NK-92 (cell line): Measurements from ENCODE around the gene DELE1.
A peak's percentile ranks its signal among the peaks of the same experiment; 100 is the strongest.

Experiments used
- DNase-seq: peaks from one replicate; lab custom pipeline; 2025; ENCODE audit not compliant: unreplicated experiment; lab: John Stamatoyannopoulos, UW

DELE1 gene

DNA sequence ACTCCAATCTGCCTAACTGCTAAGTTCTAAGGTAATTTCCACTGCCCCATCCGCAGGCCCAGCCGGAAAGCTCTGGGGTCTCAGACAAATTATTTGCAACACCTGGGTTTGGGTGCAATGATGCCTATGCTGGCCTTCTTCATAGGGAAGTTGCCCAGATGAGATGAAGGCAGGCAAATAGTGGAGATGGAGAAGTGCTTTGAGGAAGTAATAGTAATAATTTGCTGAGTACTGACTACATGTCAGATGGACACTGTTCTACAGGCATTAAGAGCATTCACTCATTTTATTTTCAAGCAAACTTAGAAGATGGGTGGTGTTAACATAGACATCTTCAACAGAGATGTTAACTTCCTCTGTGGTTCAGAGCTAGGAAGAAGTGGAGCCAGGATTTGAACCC, 30.5 kb downstream of the DELE1 start:
- DNase-seq: no peak

DNA sequence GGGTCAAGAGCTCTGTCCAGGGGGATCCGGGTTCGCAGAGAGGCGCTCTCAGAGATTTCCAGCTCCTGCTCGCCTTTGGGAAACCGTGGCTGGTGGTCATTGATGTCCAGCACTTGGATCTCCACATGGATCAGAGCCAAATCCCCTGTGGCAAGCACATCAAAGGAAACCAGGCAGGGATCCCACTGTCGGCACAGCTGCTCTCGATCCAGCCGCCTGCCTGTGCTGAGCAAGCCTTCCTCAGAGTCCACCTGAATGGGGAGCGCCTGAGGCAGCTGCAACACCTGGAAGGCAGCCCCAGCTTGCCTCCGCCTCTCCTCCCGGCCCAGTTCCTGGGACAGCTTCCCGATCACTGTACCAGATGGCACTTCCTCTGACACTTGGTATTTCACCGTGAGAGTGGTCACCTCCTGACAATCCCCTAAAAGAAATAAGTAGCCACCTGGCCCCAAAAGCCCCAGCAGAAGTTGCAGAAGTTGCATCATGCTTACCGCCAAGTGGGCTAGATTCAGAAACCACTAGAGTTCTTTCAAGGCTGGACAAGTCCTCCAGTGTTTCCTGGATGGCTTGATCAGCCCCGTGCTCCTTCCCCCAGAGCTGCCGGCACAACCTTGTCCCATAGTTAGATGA, 33.8 kb downstream of the DELE1 start:
- no peak for DNase-seq

DNA sequence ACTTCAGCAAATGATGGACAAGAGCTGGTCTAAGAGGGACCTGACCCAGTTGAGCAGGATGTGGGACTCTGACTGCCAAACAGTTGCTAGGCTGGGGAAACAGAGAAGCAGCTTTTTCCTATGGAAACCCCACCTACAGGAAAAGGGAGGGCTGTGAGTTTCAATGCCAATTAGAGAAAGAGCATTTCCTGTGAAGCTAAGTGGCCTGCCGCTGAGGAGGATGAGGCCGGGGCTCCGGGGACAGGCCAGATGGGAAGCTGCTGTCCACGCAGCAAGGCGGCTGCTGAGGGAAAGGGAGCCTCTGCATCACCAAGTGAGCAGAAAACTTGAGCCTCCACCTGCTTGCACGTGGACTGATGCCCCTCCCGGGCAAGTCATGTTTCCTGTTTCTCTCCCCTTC, 34.4 kb downstream of the DELE1 start, which contains the start of gene PCDH12:
Gene PCDH12, minus strand, starts transcription at position 90 of the 400 bp plus-strand sequence. CDS start 351 bp downstream, outside the sequence.
- no peak for DNase-seq

DNA sequence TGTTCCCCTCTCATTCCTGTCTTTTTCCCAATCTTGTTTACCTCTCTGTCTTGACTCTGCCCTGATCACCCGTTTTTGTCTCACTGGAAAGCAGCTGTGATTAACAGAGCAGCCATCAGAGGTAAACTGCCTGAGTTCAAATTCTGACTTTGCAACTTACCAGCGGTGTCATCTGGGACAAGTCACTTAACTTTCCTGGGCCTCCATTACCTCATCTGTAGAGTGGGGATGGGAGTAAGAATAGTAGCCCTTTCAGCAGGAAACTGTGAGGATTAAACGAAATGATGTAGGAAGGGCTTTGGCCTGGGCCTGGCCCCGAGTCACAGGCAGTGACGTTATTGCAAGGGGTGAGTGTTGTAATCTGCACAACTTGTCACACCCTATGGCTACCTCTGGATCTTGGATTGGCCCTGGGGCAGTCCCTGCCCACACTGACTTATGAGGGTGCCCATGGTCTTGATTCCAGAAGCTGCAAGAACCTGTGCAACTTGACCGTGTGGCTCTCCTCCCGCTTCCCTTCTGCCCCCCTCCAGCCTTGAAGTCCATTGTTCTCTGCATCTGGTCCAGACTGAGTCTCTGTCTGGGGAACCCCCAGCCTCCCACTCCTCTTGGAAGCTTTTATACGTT, 35.0 kb downstream of the DELE1 start:
- DNase-seq: no peak

DNA sequence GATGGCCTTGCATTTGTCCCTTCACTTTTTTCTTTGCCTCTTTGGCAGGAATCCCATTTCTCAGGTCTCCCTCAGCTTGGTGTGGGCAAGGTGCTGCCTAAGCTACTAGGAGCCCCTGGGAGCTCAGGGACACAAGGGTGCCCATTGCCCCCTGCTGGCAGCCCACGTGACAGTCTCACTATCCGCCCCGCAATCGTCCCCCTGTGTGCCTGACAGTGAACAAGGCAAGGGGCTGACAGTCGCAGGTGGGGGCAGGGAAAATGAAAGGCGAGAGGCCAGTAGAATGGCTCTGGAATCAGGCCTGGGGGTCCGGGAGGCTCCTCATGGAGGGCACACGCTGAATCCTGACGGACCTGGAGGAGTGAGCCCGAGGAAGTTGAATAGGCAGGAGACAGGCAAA, 36.3 kb downstream of the DELE1 start:
- no peak for DNase-seq

DNA sequence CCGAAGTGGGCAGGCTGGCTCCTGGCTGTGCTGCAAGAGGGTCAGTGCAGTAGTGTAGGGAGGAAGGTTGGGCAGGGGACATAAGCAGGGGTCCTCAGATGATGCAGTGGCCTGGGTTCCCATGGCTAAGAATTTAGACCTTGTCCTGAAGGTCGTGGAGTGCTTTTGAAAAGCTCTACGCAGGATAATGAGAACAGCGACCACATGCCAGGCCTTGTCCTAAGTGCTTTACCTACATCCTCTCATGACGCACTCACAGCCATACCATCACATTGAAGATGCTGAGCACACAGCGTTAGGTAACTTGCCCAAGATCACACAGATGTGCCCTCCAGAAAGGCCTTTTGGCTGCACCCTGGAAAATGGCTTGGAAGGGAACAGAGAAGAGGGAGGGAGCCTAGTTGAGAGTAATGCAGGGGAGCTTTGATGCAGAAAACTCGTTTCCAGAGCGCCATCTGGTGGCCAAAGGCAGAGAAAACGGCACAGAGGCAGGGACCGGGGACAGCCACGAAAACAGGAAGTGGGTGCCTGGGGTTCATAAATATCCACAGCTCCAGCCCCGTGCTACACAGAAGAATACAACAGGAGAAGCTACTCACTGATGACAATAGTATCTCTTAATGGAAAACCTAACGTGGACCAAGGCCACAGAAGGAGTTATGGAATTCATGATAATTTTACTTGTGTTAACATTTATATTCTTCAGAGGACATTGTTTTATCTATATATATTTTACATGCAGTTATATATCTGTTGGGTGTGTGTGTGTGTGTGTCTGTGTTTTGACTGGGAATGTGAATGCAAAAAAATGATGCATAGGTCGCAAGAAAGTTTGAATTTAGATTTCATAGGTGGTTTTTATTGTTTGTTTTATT, 37.0 kb downstream of the DELE1 start:
- DNase-seq: peak; percentile 32

DNA sequence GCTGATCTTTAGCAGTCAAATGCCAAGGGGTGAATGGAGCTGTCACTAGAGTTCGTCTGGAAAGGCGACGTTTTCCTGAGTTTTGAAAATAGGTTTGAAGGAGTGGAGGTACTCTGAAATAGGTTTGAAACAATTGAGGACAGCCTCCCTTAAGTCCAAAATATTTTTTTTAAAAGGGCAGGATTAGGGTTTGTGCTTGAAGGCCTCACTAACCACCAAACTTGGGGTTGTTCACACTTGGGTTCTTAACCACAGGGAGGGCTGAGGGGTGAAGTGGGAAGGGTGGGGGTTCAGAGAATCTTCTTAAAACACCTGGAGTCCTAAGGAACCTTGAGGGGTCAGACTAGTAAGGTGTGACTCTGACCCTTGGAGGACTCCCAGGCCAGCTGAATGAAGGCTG, 37.8 kb downstream of the DELE1 start:
- no peak for DNase-seq

DNA sequence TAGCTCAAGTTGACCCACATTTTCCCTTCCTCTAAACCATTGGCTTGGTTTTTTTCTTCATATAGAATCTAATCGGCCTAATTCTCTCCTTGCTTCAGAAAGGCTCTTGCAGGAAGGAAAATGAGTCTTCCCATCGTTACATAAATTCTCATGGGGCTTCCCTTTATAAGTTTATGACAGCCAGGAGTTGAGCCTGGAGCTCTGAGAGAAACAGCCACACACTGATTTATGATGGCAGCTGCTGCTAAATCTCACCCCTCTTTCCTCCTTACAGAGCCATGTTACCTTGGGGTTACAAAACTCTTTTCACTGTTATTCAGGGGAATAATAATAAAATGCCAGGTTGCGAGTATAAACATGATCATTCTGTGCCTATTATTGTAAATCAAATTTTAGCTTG, 40.0 kb downstream of the DELE1 start:
- DNase-seq: no peak

DNA sequence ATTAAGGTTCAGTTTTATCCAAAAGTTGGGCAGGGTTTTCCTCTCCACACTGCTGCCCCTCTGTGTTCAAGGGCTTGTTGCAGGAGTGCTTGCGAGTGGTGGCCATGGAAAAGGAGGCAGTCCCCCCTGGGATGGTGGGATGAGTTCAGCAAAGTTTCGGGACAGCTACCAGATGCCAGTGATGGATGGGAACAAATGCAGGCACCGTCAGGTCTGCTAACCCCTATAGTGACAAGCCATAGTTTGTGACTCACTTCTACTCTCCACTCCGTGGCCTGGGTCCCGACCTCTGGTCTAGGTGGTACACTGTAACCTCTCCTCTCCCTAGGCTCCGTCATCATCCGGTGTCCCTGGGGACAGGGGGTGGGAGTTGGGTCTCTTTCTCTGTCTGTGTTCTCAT, 41.4 kb downstream of the DELE1 start:
- DNase-seq: no peak

DNA sequence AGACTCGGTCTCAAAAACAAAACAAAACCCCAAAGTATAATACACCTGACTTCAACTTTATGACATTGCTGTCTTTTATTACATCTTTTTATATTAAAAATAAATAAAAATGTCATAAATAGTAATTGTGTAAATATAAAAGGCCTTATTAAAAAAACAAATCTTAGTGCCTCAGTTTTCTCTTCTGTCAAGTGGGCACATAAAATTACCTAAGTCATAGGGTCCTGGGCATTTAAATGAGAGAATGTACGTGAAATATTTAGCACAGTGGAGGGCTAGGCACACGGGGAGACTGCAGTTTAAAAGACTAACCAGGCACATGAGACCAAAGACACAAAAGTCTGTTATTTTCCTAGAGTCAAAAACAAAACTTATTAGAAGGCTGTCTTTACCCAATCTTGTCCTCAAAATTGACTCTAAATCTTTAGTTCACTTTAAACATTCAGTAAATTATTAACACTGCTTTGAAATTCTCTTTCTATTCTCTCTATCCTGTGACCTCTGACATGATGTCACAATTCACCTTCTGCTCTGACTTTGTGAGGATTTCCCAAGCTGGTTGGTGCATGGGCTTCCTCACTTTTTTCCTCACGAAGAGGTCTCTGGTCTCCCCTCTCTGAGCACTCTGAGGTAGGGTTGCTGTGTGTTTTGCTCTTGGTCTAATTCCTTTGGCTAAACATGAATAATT, 42.7 kb downstream of the DELE1 start:
- no peak for DNase-seq

DNA sequence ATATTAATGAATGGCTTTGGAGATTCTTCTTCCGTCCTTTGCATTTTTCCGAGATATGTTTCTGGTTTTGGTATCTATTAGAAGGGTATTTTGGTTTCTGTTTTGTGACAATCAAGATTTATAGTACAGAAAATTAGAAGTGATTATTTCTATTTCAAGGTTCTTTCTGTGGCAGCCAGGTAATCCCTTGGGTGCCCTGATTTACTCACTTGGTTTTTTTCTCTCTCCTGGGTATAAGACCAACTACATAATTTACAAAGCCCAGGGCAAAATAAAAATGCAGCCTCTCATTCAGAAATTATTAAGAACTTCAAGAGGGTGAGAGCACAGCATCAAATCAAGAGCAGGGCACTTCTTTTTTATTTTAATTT, 43.3 kb downstream of the DELE1 start:
- DNase-seq: no peak

DNA sequence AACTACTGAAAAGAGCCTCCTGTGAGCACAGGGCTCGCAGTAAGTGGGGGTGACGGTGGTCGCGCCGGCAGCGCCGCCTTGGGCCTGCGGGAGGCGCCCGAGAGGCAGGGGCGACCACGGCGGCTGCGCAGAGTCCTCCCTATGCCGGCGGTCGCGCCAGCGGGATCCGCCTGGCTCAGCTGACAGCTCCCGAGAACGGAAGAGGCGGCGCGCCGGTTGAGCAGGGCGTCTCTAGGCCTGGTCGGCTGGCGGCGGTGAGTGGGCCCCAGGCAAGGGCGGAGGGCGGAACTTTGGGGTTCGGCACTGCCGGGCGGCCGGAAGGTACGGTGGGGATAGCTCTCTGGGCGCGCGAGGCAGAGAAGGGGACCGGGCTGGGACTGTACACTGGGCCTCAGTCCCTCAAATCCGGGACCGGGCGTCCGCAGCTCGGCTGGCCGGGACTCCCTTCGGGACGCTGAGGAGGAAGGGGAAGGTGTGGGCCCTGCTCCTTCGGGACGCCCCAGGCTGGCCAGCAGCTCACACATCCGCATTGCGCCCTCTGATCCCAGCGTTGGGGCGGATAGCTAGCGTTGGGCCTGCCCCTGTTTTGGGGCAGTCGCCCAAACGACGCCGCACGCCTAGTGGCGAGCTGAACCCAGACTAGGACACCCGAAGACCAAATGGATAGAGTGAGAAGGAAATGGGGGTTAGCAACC, 45.4 kb downstream of the DELE1 start, which contains the start of gene RNF14:
Gene RNF14, plus strand, starts transcription at position 192 of the 695 bp plus-strand sequence. CDS start 4,484 bp downstream, outside the sequence.
- DNase-seq: peak; percentile 64

DNA sequence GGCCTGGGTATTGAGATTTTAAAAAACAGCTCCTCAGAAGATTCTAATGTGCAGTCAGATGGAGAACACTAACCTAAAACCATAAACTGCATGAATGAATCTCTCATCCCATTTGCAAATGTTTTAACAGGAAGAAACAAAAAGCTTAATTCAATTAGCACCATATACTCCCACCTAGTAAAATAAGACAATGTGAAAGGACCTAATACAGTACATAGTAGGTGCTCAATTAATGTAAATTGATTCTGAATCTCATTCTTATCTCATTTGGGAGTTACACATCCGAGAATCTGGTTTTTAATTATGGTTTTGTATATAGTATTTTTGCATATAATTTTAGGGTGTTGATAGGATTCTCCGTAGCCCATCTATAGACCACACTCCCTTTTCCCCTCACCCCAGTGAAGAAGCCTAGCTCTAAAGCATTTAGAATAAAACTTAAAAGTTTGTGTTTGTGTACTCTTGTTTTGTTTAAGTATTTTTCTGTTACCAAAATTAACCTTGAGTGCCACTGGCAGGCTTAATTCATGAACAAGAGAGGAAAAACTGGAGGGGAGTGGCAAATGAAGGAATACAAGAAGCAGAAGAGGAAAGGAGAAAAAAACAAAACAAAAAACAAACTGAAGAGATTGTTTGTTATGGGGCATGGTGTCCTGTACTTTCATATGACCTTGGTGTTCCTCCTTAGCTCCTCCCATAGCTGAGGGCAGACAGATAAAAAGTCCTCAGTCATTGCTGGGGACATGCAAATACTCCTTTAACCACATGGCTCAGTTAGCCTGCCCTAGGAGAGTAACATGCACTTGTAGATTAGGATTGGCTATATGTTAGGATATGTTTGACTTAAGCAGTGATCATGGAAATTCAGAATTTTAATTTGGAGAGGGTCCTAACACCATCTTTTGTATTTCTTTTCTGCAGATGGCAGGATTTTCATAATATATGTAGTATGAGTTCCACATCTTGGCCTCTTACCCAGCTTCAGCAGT, 46.4 kb downstream of the DELE1 start:
- DNase-seq: no peak

DNA sequence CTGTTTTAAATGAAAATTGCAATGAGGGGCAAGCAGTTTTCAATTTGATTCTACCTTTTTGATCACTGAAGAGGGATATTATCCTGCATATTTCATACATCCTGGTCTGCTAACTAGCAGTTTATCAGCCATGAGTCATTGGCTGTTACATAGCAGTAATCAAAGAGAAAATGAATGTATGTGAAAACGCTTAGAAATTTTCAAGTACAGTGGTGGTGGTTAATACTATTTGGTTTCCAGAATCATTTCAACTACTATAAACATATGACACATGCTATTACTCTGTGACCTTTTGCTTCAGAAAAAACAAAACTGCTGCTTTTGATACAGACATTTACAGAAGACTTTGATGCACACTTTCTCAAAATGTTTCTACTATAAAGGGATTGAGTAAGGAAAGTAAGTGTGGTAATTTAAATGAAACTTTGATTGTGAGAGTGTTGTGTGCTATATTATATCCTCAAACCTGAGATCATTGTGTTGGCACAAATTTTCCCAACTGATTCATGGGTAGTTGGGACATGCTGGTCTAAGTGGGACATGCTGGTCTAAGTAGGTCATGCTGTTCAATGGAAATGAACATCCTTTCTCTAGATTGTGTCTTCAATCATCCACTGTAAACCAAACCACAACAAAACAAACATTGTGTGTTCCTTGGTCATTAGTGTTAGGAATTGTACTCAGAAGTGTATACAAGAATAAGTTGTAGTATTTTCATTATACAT, 50.4 kb downstream of the DELE1 start:
- DNase-seq: no peak

DNA sequence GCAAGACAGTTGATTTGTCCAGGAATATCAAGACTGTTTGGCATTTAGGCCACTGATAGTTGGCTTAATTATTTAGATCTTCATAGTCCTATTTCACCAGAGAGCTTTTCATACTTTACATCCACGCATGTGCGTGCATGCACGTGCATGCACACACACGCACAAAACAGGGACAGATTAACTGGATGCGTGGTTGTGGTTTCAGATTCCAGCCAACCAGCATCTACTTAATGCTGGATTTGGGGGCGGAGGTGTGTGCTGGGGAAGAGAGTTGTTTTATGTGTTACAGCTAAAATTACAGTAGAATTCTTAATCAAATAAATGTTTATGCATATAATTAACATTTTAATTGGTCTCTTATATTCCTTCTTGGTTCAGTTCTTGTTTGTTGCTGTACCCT, 52.5 kb downstream of the DELE1 start:
- no peak for DNase-seq

DNA sequence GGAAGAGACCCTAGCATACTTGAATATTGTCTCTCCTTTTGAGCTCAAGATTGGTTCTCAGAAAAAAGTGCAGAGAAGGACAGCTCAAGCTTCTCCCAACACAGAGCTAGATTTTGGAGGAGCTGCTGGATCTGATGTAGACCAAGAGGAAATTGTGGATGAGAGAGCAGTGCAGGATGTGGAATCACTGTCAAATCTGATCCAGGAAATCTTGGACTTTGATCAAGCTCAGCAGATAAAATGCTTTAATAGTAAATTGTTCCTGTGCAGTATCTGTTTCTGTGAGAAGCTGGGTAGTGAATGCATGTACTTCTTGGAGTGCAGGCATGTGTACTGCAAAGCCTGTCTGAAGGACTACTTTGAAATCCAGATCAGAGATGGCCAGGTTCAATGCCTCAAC, 54.7 kb downstream of the DELE1 start:
- DNase-seq: no peak

DNA sequence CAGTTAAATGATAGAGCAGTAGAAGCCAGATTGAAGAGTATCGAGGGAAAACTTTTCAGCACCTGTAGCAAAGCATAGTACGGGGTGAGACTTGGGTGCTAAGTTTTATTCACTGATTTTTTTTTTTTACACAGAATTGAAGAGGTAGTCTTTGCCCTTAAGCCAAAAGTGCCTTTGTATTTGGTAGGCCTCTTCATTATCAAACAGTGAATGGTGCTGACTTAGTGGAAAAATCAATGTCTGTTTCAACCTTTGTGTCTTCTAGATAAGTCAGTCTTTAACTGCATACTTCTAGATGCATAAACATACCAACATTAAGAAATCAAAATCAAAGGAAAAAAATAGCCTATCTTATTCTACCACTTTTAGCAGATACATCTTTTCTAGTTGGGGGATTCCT, 59.0 kb downstream of the DELE1 start:
- no peak for DNase-seq

DNA sequence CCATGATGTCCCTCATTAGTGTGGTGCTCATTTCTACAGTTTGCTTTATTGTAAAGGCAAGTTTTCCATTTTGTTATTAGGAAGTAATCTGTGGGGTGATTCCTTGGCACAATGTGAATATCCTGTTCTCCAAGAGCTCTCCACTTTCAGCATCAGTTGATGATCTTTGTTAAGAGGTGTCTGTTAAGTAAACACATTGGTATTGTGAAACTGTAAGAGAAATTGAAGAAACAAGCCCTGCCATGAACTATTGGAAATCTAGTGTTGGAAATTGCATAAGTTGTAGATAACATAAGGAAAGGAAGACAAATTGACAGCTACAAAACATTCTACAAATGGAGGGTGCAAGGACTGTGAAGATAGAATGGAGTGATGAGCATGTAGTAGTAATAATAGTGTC, 62.4 kb downstream of the DELE1 start:
- no peak for DNase-seq

DNA sequence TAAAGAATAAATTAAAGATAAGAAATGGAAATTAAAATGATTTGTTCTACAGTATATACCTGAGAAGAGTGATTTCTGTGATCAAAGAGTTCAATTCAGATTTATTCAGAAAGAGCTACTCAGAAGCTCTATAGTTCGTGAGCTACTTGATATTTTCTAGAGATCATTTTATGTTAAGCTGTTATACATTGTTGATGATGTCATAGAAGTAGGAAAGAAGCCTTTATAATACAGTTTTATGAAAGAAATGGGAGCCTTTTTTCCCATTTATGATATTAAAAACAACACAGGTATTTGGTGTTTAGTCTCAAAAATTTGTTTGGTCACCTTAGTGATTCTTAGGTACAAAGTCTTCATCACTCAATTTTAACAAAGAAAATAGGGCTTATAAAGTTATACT, 66.0 kb downstream of the DELE1 start:
- DNase-seq: no peak
